GM18502 (cell line): ENCODE measurements around the gene IL17RE.
"Not testable (repeated sequence)": the region's sequence is repeated elsewhere in the genome, so short reads cannot be mapped to it uniquely, and the experiment has no call there.

ENCODE experiments used
- ATAC-seq: cut with Tn5 transposase; IDR thresholded peaks from one replicate; pipeline ENCODE4 v1.9.1; 2021; ENCODE audit warnings: mild to moderate bottlenecking; ENCODE audit not compliant: unreplicated experiment, poor library complexity

IL17RE gene, protein sequence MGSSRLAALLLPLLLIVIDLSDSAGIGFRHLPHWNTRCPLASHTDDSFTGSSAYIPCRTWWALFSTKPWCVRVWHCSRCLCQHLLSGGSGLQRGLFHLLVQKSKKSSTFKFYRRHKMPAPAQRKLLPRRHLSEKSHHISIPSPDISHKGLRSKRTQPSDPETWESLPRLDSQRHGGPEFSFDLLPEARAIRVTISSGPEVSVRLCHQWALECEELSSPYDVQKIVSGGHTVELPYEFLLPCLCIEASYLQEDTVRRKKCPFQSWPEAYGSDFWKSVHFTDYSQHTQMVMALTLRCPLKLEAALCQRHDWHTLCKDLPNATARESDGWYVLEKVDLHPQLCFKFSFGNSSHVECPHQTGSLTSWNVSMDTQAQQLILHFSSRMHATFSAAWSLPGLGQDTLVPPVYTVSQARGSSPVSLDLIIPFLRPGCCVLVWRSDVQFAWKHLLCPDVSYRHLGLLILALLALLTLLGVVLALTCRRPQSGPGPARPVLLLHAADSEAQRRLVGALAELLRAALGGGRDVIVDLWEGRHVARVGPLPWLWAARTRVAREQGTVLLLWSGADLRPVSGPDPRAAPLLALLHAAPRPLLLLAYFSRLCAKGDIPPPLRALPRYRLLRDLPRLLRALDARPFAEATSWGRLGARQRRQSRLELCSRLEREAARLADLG

DNA sequence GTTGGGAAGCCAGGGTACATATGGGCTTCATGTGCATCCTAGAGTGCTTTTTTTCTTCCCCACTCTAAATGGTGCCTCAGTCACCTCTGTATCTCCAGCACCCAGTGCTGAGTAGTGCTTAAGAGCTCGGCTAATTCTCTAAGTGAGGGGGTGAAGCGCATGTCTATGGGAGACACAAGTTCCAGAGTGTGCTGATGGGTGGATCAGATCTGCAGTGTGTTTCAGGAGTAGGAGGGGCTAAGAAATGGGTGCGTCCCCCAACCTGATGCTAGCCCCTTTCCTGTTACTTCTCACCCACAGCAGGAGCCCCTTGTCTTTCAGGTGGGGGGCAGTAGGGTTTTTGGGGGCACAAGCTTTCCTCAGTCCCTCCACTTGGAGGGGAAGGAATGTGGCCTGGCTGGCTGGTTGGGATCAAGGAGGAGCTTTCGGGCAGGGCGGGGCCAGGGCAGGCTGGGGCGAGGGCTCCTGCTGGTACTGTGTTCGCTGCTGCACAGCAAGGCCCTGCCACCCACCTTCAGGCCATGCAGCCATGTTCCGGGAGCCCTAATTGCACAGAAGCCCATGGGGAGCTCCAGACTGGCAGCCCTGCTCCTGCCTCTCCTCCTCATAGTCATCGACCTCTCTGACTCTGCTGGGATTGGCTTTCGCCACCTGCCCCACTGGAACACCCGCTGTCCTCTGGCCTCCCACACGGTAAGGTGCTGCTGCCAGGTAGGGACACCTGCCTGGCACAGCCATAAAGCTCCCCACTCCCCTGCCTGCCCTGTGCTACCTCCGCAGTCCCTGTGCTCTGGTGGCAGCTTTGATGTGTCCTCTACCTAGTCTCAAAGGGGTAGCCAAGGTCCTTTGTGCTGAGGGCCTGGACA is at the start of gene IL17RE:
TSS of gene IL17RE (plus strand) at position 477 of the 866 bp plus-strand sequence. CDS start at position 562, 85 bp downstream.
- ATAC-seq = no peak

GRCh38 chr3:9854291-9854940 is 48.2 kb upstream of the IL17RE start:
- ATAC-seq = not testable (repeated sequence)

- no peak for ATAC-seq
Measured at GRCh38 chr3:9855594-9855993, 47.1 kb upstream of the IL17RE start.

DNA sequence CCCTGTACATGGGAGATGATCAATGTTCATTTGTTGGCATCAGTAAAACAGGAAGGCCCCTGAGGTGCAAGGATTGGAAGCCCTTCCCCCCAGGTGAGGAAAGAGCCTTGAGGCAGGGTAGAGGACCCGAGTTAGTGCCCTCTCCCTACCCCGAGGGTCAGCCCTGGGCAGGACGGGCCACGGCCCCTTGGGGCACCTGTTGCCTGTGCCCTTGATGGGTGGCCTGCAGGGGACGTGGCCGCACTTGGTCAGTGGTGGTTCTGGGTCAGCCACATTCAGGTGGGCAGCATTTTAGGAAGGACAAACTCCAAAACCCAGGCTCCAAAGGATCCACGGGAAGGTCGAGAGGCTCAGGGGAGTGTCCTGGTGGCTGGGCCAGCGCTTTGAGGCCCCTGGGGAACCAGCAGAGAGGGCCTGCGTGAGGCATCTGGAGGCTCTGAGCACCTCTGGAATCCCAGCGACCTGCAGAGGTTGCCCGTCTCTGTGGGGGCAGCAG is 43.1 kb upstream of the IL17RE start:
- ATAC-seq = no peak

- ATAC-seq = no peak
Measured at GRCh38 chr3:9861201-9861600, 41.4 kb upstream of the IL17RE start.

DNA sequence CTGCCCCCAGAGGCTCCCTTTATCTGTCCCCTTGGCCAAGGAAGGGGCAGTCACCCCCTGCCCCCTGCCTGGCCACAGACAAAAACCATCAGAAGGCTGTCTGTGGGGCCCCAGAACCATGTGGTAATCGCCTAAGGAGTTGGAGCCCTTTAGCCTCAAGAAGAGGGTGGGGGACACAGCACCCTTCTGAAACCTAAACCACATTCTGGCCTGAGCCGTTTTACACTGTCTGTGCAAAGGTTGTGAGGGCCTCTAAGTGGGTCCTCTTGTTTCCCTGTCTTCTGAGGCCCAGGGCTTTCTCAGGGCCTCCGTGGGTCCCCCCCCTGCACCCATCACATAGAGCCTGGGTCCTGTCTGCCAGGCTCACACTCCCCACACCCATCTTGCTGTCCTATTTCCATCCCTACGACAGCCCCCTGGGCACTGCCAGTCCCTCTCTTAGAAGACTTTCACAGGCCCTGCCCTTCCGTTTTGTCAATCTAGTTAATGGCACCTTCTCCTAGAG is 41.0 kb upstream of the IL17RE start:
- no peak for ATAC-seq

GRCh38 chr3:9862391-9863057 is 40.1 kb upstream of the IL17RE start:
- no peak for ATAC-seq

DNA sequence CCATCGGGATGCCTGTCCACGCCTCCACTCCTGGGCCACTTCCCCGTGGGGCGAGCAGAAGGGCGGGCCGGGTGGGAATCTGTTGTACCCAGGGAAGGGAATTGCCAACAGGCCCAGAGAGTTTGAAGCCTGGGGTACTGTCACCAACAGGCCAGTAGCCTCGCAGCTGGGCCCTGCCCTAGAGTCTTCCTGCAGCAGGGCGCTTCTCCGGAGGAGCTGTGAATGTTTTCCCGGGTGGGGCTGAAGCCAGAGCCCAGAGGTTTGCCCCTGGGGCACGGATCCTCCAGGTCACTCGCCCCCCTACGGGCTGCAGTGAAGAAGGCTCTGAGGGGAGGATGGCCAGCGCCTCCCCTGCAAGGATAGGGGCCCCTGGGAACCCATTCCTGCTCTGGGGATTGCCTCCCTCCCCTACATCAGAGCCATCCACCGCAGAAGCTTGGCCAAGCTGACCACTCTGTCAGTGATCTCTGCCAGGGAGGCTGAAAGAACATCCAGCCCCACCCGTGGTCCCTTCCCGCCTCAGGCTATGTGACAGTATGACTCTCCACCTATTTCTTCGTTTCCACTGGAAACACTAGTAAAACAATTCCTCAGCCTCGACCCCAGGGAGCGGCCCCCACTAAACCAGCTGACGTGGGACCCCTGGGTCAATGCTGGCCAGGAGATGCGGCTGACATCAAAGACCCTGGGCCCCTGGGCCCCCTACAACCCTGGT is 39.4 kb upstream of the IL17RE start:
- no peak for ATAC-seq

DNA sequence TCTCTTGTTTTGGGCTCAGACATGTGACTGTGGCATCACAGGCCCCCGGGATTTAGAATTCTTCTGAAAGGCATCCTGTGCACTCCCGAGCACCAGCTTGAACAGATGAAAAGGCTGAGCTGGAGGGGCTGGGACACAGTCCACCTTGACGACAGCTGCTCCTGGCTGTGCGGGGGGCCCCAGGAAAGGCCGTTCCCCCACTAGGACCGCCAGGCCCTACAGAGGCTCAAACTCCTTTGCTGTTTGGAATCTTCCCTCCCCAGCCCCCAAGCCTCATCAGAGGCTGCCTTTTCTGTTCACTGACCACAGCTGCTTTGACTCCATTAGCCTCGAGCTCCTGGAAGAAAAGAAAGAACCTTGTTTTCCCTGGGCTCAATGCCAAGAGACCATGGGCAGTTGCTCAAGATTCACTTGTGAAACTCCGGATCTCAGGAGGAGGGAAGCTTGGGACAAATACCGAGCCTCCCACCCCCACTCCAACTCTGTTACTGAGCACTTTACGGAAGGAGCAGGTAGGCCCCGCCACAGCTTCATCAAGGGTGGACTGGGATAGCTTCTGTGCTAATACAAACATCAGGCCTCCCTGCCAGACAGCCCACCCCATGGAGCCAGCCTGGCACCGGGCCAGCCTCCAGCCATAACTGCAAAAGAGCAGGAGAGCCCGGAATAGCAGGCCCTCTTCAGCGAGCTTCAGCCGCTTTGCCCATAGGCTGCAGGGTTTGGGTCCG is 38.3 kb upstream of the IL17RE start:
- no peak for ATAC-seq

DNA sequence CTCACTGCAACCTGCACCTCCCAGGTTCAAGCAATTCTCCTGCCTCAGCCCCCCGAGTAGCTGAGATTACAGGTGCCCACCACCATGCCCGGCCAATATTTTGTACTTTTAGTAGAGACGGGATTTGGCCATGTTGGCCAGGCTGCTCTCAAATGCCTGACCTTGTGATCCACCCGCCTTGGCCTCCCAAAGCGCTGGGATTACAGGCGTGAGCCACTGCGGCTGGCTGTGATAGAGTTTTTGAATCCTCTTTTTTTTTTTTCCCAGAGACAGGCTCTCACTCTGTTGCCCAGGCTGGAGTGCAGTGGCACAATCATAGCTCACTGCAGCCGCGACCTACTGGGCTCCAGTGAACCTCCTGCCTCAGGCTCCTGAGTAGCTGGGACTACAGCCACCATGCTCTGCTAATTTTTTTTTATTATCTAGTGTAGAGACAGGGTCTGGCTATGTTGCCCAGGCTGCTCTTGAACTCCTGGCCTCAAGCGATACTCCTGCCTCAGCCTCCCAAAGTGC is 37.5 kb upstream of the IL17RE start:
- not testable (repeated sequence) for ATAC-seq

DNA sequence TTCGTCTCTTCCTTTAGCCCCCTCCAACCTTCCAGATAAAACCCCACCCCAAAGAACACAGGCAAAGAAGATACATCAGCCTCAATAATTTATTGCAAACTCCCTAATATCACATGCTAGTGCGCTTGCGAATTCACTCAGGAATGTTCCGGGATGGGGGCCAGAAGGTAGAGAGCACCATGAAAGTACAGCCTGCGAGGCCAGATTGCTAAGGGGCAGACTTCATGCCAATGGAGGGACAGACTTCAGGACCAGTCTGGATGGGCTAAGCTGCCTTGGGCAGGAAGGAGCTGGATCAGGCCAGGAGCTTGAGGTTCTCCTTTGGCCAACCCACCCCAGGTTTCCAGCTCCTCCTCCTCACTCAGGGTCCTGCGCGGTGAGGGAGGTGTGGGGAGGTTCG is 36.0 kb upstream of the IL17RE start:
- ATAC-seq = no peak

DNA sequence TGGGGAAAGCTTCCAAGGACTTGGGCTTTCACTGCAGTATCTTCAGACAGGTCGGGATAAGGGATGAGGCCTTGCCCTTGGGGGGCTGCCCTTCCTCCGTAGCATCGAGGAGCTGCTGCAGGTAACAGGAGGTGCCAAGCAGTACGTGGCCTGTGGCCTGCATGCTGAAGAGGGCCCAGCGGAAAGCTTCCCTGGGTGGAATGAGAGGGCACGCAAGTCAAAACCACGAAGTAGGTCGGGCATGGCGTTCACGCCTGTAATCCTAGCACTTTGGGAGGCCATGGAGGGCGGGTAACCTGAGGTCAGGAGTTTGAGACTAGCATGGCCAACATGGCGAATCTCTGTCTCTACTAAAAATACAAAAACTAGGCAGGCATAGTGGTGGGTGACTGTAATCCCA is 35.5 kb upstream of the IL17RE start:
- no peak for ATAC-seq

DNA sequence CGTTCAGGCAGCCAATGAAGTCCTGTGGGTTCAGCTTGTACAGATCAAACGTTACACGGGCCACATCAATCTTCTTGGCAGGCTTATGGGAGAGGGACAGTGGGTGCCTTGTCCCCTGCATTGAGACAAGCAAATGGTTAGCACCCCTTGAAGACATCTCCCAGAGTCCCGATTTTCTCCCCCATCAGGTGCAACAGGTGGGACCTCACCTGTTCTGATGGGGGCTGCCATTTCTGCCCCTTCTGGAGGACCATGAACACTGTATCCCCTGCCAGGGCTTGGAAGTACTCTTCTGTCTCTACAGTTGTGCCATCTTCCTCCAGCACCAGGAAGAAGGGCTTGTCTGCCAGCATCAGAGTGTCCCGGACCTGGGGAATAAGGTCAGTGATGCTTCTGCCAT is 32.7 kb upstream of the IL17RE start:
- no peak for ATAC-seq

DNA sequence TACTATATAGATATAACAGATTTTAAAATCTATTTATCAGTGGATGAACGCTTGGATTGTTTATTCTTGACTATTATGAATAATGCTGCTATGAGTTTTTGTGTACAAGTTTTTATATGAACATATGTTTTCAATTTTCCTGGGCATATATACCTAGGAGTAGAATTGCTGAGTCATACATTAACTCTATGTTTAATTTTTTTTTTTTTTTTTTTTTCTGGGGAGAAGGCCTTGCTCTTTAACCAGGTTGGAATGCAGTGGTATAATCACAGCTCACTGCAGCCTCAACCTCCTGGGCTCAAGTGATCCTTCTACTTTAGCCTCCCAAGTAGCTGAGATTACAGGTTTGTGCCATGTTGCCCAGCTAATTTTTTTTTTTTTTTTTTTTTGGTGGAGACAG is 31.7 kb upstream of the IL17RE start:
- ATAC-seq = no peak

GRCh38 chr3:9872067-9872466 is 30.6 kb upstream of the IL17RE start:
- not testable (repeated sequence) for ATAC-seq

DNA sequence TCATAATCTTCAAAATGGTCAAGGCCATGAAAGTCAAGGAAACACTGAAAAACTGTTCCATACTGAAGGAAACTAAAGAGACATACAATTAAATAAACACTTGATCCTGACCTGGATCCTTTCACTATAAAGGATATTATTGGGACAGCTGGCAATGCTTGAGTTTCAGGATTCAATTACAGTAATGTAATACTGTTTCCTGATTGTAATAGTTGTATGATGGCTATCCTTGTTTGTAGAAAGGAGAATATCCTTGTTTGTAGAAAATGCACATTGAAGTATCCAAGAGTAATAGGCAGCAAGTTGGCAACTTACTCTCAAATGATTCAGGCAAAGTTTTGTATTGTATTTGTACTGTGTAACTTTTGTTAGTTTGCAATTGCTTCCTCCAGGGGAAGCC is 27.2 kb upstream of the IL17RE start:
- no peak for ATAC-seq

- not testable (repeated sequence) for ATAC-seq
Measured at GRCh38 chr3:9876255-9876654, 26.4 kb upstream of the IL17RE start.

DNA sequence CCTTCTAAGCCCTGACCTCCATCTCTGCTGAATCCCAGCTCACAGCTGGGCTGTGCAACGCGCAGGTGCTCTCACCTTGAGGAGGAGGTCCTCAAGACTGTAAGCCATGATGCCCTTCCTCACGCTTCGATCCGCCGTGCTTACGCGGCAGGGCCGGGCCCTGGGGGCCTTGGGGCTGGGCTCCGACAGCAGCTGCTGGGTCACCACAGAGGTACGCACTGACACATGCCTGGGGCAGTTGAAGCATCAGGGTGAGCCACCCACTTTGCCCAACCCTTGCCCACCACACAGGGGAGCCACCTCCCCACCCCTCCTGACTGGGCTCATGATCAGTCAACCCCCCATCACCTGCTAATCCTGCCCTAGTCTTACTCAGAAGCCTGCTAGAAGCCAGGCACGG is 25.7 kb upstream of the IL17RE start:
- no peak for ATAC-seq
